Rectal smooth muscle tissue (tissue), 1 donor: ENCODE measurements around the gene CACHD1.

Experiments
- H3K27ac ChIP-seq: one replicate; pipeline ENCODE4 v1.7.0; 2013; ENCODE audit warnings: low read depth, low read length, inconsistent platforms
- H3K27me3 ChIP-seq: one replicate; pipeline ENCODE4 v1.7.0; 2013; ENCODE audit warnings: low read length; ENCODE audit not compliant: control insufficient read depth, insufficient read depth
- H3K36me3 ChIP-seq: one replicate; pipeline ENCODE4 v1.7.0; 2013; ENCODE audit warnings: low read length; ENCODE audit not compliant: control insufficient read depth, insufficient read depth
- H3K4me1 ChIP-seq: one replicate; pipeline ENCODE4 v1.7.0; 2013; ENCODE audit warnings: low read length; ENCODE audit not compliant: control insufficient read depth, insufficient read depth
- H3K4me3 ChIP-seq: one replicate; pipeline ENCODE4 v1.7.0; 2013; ENCODE audit warnings: low read length
- H3K9ac ChIP-seq: one replicate; pipeline ENCODE4 v1.7.0; 2013; ENCODE audit warnings: low read length

Gene CACHD1

GRCh38 chr1:64453688-64454087 lies 16.2 kb upstream of the CACHD1 start:
- no peak overlapping the region for H3K9ac ChIP-seq
- no peak overlapping the region for H3K27ac ChIP-seq

DNA sequence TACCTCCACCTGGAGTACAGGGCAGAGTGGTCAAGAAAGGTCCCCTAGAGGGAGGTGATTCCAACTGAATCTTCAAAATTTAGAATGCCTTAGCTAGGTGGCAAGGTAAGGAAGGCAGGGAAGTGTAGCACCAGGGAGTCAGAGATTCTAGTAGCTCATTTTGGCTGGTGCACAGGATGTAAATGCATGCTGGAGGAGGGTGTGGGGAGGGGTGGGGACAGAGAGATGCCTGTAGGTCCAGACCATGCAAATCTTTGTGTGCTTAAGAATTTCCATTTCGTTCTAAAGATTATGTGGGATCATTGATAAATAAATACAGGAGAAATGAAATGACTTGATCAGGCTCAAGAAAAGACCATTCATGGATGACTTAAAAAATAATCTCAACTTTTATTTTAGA lies 11.0 kb upstream of the CACHD1 start:
- Histone ChIP-seq H3K36me3 (no peaks in the 10 kb centered on the region), H3K27ac (no peak overlapping the region), H3K27me3 (no peaks in the 10 kb centered on the region), H3K9ac (no peak overlapping the region), H3K4me3 (no peak overlapping the region), H3K4me1 (no peaks in the 10 kb centered on the region)

More at GRCh38 chr1:64453688-64454087, 16.2 kb upstream of the CACHD1 start:
- Histone ChIP-seq H3K27me3 (no peaks in the 10 kb centered on the region), H3K36me3 (no peaks in the 10 kb centered on the region), H3K4me1 (no peaks in the 10 kb centered on the region), H3K4me3 (no peak overlapping the region)

- Histone ChIP-seq H3K36me3 (no peaks in the 10 kb centered on the region), H3K27me3 (no peaks in the 10 kb centered on the region), H3K27ac (no peak overlapping the region), H3K4me1 (no peaks in the 10 kb centered on the region), H3K4me3 (no peak overlapping the region), H3K9ac (no peak overlapping the region)
These were observed 10.2 kb upstream of the CACHD1 start for GRCh38 chr1:64459743-64460142.

- Histone ChIP-seq H3K27ac (no peak overlapping the region), H3K27me3 (peaks cover 4% of the 10 kb centered on the region), H3K4me1 (peaks cover 3% of the 10 kb centered on the region), H3K9ac (no peak overlapping the region), H3K36me3 (no peaks in the 10 kb centered on the region), H3K4me3 (no peak overlapping the region)
These were observed 3.9 kb upstream of the CACHD1 start for GRCh38 chr1:64466033-64466432.

GRCh38 chr1:64469116-64469976 lies 583 bp upstream of the CACHD1 start:
- no peaks in the 10 kb centered on the region for H3K36me3 ChIP-seq
- no peak overlapping the region for H3K9ac ChIP-seq
- H3K4me1 ChIP-seq = peaks cover 4% of the 10 kb centered on the region
- H3K27me3 ChIP-seq = peaks cover 9% of the 10 kb centered on the region
- H3K4me3 ChIP-seq = peak overlapping the region; percentile 76
- H3K27ac ChIP-seq = no peak overlapping the region

GRCh38 chr1:64470665-64471217 lies 812 bp downstream of the CACHD1 start:
- Histone ChIP-seq H3K27ac (no peak overlapping the region), H3K36me3 (no peaks in the 10 kb centered on the region), H3K4me3 (peak overlapping the region; percentile 76), H3K4me1 (peaks cover 7% of the 10 kb centered on the region), H3K9ac (no peak overlapping the region), H3K27me3 (peaks cover 9% of the 10 kb centered on the region)

GRCh38 chr1:64471218-64472039 lies 1.5 kb downstream of the CACHD1 start:
- peaks cover 7% of the 10 kb centered on the region for H3K4me1 ChIP-seq
- H3K4me3 ChIP-seq = peak overlapping the region; percentile 76
- H3K9ac ChIP-seq = no peak overlapping the region
- H3K27me3 ChIP-seq = peaks cover 9% of the 10 kb centered on the region
- no peak overlapping the region for H3K27ac ChIP-seq
- no peaks in the 10 kb centered on the region for H3K36me3 ChIP-seq

- Histone ChIP-seq H3K9ac (no peak overlapping the region), H3K4me1 (peaks cover 9% of the 10 kb centered on the region), H3K27ac (no peak overlapping the region), H3K4me3 (peak overlapping the region; percentile 76), H3K36me3 (no peaks in the 10 kb centered on the region), H3K27me3 (peaks cover 9% of the 10 kb centered on the region)
These were observed 2.1 kb downstream of the CACHD1 start for GRCh38 chr1:64472040-64472376.

DNA sequence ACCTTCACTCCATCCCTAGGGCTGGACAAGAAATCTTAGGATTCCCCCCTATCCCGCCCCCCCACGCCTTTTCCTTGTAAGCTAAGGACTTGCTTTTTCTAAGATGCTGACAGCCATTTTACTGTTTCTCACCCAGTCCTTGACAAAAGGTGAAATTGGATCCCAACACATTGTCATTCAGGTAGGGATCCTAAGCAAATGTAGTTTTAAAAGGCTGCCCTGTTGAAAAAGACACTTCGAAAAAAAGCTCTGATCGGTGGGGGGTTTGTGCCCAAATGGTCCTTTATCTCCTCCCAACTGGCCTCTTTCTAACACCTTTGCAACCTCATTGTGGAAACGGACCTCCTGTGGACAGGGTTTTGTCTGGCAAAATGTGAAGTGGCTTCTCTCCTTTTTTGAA lies 2.9 kb downstream of the CACHD1 start:
- Histone ChIP-seq H3K4me3 (no peak overlapping the region), H3K9ac (no peak overlapping the region), H3K27me3 (peaks cover 9% of the 10 kb centered on the region), H3K4me1 (peaks cover 10% of the 10 kb centered on the region), H3K36me3 (no peaks in the 10 kb centered on the region), H3K27ac (no peak overlapping the region)

DNA sequence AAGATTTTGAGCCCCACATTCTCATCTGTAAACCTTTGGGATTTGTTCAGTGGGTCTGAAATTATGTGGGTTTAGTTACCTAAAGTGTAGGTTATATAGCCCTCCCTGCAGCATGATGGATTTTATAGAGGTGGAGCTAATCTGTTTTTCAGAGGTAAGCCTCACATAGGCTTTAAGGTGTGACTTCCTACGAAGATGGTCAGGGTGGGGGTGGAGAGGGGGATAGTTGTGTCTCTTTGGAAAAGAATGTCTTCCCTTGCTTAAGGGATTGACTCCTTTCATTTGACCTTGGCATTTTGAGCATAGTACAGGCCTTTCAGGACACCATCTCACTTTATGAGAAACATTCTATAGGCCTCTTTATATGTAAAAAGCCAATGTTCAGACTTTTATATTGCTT lies 3.4 kb downstream of the CACHD1 start:
- H3K4me1 ChIP-seq = peaks cover 10% of the 10 kb centered on the region
- no peak overlapping the region for H3K4me3 ChIP-seq

GRCh38 chr1:64474133-64474532 lies 4.2 kb downstream of the CACHD1 start:
- no peak overlapping the region for H3K9ac ChIP-seq
- H3K27me3 ChIP-seq = peaks cover 9% of the 10 kb centered on the region
- no peak overlapping the region for H3K27ac ChIP-seq
- peaks cover 10% of the 10 kb centered on the region for H3K4me1 ChIP-seq
- H3K36me3 ChIP-seq = no peaks in the 10 kb centered on the region
- no peak overlapping the region for H3K4me3 ChIP-seq

More for the DNA sequence above, 3.4 kb downstream of the CACHD1 start:
- no peak overlapping the region for H3K27ac ChIP-seq
- peaks cover 9% of the 10 kb centered on the region for H3K27me3 ChIP-seq
- no peak overlapping the region for H3K9ac ChIP-seq
- H3K36me3 ChIP-seq = no peaks in the 10 kb centered on the region

DNA sequence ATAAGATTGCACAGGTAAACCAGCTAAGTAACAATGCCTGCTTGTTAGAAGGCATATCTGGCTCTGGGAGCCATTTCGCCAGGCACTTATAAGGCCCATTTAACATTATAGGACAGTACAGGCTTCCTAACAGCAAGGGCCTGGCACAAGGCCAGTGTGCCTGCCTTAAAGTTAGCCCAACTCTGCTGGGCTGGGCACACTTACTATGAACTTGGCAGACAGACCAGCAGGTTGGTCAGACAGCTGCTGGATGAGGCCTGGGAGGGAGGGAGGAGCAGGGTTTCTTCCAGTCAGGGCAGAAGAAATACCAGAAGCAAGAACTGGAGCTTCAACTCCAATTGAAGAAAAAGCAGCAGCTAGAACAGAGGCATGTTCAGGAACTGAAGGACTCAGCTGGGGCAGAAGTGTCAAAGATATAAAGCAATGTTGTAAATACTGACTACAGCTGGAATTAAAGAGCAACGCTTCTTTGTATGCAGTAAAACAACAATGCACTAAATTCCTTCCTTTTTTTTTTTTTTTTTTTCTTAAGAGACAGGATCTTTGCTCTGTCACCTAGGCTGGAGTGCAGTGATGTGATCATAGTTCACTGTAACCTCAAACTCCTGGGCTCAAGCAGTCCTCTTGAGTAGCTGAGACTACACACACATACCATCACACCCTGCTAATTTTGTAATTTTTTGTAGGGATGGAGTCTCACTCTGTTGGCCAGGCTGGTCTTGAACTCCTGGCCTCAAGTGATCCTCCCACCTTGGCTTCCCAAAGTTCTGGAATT lies 4.9 kb downstream of the CACHD1 start:
- Histone ChIP-seq H3K4me3 (no peak overlapping the region), H3K9ac (no peak overlapping the region), H3K36me3 (no peaks in the 10 kb centered on the region), H3K27me3 (peaks cover 9% of the 10 kb centered on the region), H3K27ac (no peak overlapping the region), H3K4me1 (peaks cover 10% of the 10 kb centered on the region)
